K562 (cell line): ENCODE results near the gene ZNF138. TPM values are rescaled to one million over a fixed set of nuclear protein-coding genes. Genes with fewer than 3 reads are reported as not detected.

Source experiments
- ARID3B ChIP-seq: fragments of 250-450 bp; sonication (Bioruptor Pico); IDR thresholded peaks from 2 replicates; pipeline ENCODE4 v1.4.0; 2020; ENCODE audit warnings: borderline replicate concordance
- CBX8 ChIP-seq: fragments of 200-600 bp; sonication (generic); IDR thresholded peaks from 2 replicates; pipeline ENCODE4 v1.6.1; 2012; ENCODE audit warnings: borderline replicate concordance, mixed run types, low read depth, mild to moderate bottlenecking, moderate library complexity, mixed read lengths, low read length, control low read depth, inconsistent platforms; ENCODE audit not compliant: poor library complexity, severe bottlenecking; ENCODE audit errors: extremely low read depth
- CHD7 ChIP-seq: fragments of 200-600 bp; sonication (generic); IDR thresholded peaks from one replicate; pipeline ENCODE4 v1.6.1; 2012; ENCODE audit warnings: mild to moderate bottlenecking, low read depth, low read length, inconsistent platforms
- HDAC3 ChIP-seq: fragments of 450-650 bp; IDR thresholded peaks from 2 replicates; pipeline ENCODE4 v1.6.1; 2018; ENCODE audit warnings: borderline replicate concordance, mild to moderate bottlenecking, moderate library complexity; ENCODE audit not compliant: partially characterized antibody
- POLR2AphosphoS2 ChIP-seq: IDR thresholded peaks from 2 replicates; pipeline ENCODE4 v1.6.1; 2012; ENCODE audit warnings: low read length, improper control_type of control experiment
- POU5F1 ChIP-seq: fragments of 150-350 bp; IDR thresholded peaks from 2 replicates; pipeline ENCODE4 v1.6.1; 2014; ENCODE audit warnings: borderline replicate concordance, low read length, low read depth, mild to moderate bottlenecking; ENCODE audit not compliant: partially characterized antibody
- TAF1 ChIP-seq: IDR thresholded peaks from 2 replicates; pipeline ENCODE4 v1.6.1; 2011; ENCODE audit warnings: mild to moderate bottlenecking, low read length, moderate library complexity; ENCODE audit not compliant: insufficient read depth, control insufficient read depth, severe bottlenecking; ENCODE audit errors: extremely low read depth
- TGIF2 ChIP-seq: sonication (generic); formaldehyde crosslinking; IDR thresholded peaks from 2 replicates; pipeline ENCODE4 v1.8.1; 2022; ENCODE audit warnings: mild to moderate bottlenecking, missing genetic modification reagents, moderate library complexity
- ZNF146 ChIP-seq: IDR thresholded peaks from one replicate; pipeline ENCODE4 v1.6.1; 2018; ENCODE audit warnings: missing compliant biosample characterization; ENCODE audit not compliant: unreplicated experiment
- ZNF512 ChIP-seq: IDR thresholded peaks from 2 replicates; pipeline ENCODE4 v1.6.1; 2016; ENCODE audit warnings: missing genetic modification characterization, missing compliant biosample characterization
- polyA plus RNA-seq, 8 experiments: library from polyadenylated mRNA; depleted of rRNA in 4 of 8; stranded (reverse) in 5 of 8; unstranded in 3 of 8; fragments of >200 nt; fragmentation: Nextera tagmentation in 2 of 8; fragmentation: Illumina TruSeq in 1 of 8; extraction: Ambion mirVana in 2 of 8; extraction: Trizol in 1 of 8; gene quantifications; 2 replicates each; pipeline versions ENCODE4 v1.2.1 to v1.2.3, GENCODE V29; 2011 to 2014; ENCODE audit warnings: inconsistent platforms in 1 of 8, missing spikeins in 1 of 8
- total RNA-seq, 7 experiments: library from RNA; depleted of rRNA in 6 of 7; stranded (reverse); fragments of >200 nt in 6 of 7; fragmentation: Illumina TruSeq in 2 of 7; extraction: Trizol in 2 of 7; gene quantifications; 2 replicates each; pipeline versions ENCODE4 v1.2.1 to v1.2.3, GENCODE V29; 2011 to 2021; ENCODE audit warnings: low replicate concordance in 1 of 7

Gene ZNF138
- total and polyA plus RNA-seq, 9 of the 15 experiments (the other 6 are each of a cell fraction or from before 2014, with no cell fraction given) = 14.6 to 34.9 (median 22.6) TPM

- no peak for TF ChIP-seq ZNF146
- no peak for TF ChIP-seq CHD7
- no peak for TF ChIP-seq ZNF512 (tag)
- no peak for TF ChIP-seq CBX8
- TF ChIP-seq POU5F1 = no peak
- no peak for TF ChIP-seq ARID3B
- TF ChIP-seq TGIF2 (CRISPR knock-in tag) = no peak
- no peak; the same call in 1 of the 2 replicates for TF ChIP-seq POLR2AphosphoS2
- no peak for TF ChIP-seq HDAC3
- peak; percentile 69 for TF ChIP-seq TAF1
Measured at GRCh38 chr7:64794171-64794844, at the start of gene ZNF138 (continued).
